GM19035 (cell line): ENCODE results near the gene TNFRSF21.
"Not testable (repeated sequence)": the region's sequence is repeated elsewhere in the genome, so short reads cannot be mapped to it uniquely, and the experiment has no call there.

ENCODE experiments used
- ATAC-seq: cut with Tn5 transposase; IDR thresholded peaks from one replicate; pipeline ENCODE4 v1.9.1; 2021; ENCODE audit not compliant: unreplicated experiment

The TNFRSF21 gene

GRCh38 chr6:47290124-47290834, 19.4 kb downstream of the TNFRSF21 start:
- ATAC-seq, result no peak

- no peak for ATAC-seq
Observed at GRCh38 chr6:47288267-47289090, 21.2 kb downstream of the TNFRSF21 start.

- no peak for ATAC-seq
Observed at GRCh38 chr6:47286301-47286700, 23.4 kb downstream of the TNFRSF21 start.

GRCh38 chr6:47283993-47284392, 25.7 kb downstream of the TNFRSF21 start:
- ATAC-seq, result no peak

GRCh38 chr6:47278545-47278944, 31.2 kb downstream of the TNFRSF21 start:
- ATAC-seq, result no peak

GRCh38 chr6:47277702-47278101, 32.0 kb downstream of the TNFRSF21 start:
- no peak for ATAC-seq

GRCh38 chr6:47276377-47276776, 33.3 kb downstream of the TNFRSF21 start:
- ATAC-seq, result no peak

GRCh38 chr6:47275640-47276039, 34.1 kb downstream of the TNFRSF21 start:
- no peak for ATAC-seq

- ATAC-seq, result not testable (repeated sequence)
Observed at GRCh38 chr6:47275132-47275531, 34.6 kb downstream of the TNFRSF21 start.

- ATAC-seq, result no peak
Observed at GRCh38 chr6:47268572-47269187, 41.0 kb downstream of the TNFRSF21 start.

GRCh38 chr6:47267301-47267700, 42.4 kb downstream of the TNFRSF21 start:
- ATAC-seq, result no peak

- ATAC-seq, result no peak
Observed at GRCh38 chr6:47265971-47266370, 43.7 kb downstream of the TNFRSF21 start.

GRCh38 chr6:47264775-47265184, 44.9 kb downstream of the TNFRSF21 start:
- no peak for ATAC-seq

- ATAC-seq, result no peak
Observed at GRCh38 chr6:47263268-47263667, 46.4 kb downstream of the TNFRSF21 start.

GRCh38 chr6:47262231-47262630, 47.5 kb downstream of the TNFRSF21 start:
- no peak for ATAC-seq

- no peak for ATAC-seq
Observed at GRCh38 chr6:47261191-47261590, 48.5 kb downstream of the TNFRSF21 start.

- ATAC-seq, result no peak
Observed at GRCh38 chr6:47260021-47260420, 49.7 kb downstream of the TNFRSF21 start.

GRCh38 chr6:47258724-47259347, 50.9 kb downstream of the TNFRSF21 start:
- ATAC-seq, result no peak

- ATAC-seq, result no peak
Observed at GRCh38 chr6:47256981-47257730, 52.5 kb downstream of the TNFRSF21 start.

- ATAC-seq, result no peak
Observed at GRCh38 chr6:47256361-47256760, 53.3 kb downstream of the TNFRSF21 start.

- no peak for ATAC-seq
Observed at GRCh38 chr6:47254906-47255305, 54.8 kb downstream of the TNFRSF21 start.
